Right atrium auricular region (tissue), 2 donors: ENCODE data around the gene EPC1. TPM values are rescaled to one million over a fixed set of nuclear protein-coding genes. Genes with fewer than 3 reads are reported as not detected.

Experiments
- DNase-seq: peaks from one replicate; pipeline ENCODE4 v3.0.0-alpha.2; 2019; ENCODE audit warnings: low spot score
- H3K27ac ChIP-seq, 2 donors: fragments of 200-600 bp; sonication (generic); 1 replicate in 1 of 2; 2 replicates in 1 of 2; pipeline ENCODE4 v1.5.1; 2016 to 2019
- H3K27me3 ChIP-seq, 2 donors: fragments of 200-600 bp; sonication (generic); one replicate each; pipeline versions ENCODE4 v1.5.1 to v1.6.0; 2017 to 2019
- H3K36me3 ChIP-seq: fragments of 200-600 bp; sonication (generic); one replicate; pipeline ENCODE4 v1.5.1; 2016
- H3K4me1 ChIP-seq, 2 donors: fragments of 200-600 bp; sonication (generic); one replicate each; pipeline versions ENCODE4 v1.5.1 to v1.6.0; 2017 to 2019
- H3K4me3 ChIP-seq, 2 donors: fragments of 200-600 bp; sonication (generic); 1 replicate in 1 of 2; 2 replicates in 1 of 2; pipeline ENCODE4 v1.5.1; 2017 to 2019; ENCODE audit warnings: mild to moderate bottlenecking in 1 of 2, moderate library complexity in 1 of 2
- H3K9me3 ChIP-seq, 2 donors: fragments of 200-600 bp; sonication (generic); one replicate each; pipeline ENCODE4 v1.5.1; 2019
- total RNA-seq, 2 donors: library from RNA; depleted of rRNA; stranded (reverse); fragments of >200 nt; gene quantifications; one replicate each; pipeline ENCODE4 v1.1.0, GENCODE V29; 2016
- TF ChIP-seq, protein P1 (sequence below), 2 donors: fragments of 200-600 bp; sonication (generic); IDR thresholded peaks; one replicate each; pipeline ENCODE4 v1.5.1; 2019; ENCODE audit warnings: antibody characterized with exemption in 2 of 2

Gene EPC1
- total RNA-seq, 2 donors from 2014 or later: 19.5 to 20.1 TPM

DNA sequence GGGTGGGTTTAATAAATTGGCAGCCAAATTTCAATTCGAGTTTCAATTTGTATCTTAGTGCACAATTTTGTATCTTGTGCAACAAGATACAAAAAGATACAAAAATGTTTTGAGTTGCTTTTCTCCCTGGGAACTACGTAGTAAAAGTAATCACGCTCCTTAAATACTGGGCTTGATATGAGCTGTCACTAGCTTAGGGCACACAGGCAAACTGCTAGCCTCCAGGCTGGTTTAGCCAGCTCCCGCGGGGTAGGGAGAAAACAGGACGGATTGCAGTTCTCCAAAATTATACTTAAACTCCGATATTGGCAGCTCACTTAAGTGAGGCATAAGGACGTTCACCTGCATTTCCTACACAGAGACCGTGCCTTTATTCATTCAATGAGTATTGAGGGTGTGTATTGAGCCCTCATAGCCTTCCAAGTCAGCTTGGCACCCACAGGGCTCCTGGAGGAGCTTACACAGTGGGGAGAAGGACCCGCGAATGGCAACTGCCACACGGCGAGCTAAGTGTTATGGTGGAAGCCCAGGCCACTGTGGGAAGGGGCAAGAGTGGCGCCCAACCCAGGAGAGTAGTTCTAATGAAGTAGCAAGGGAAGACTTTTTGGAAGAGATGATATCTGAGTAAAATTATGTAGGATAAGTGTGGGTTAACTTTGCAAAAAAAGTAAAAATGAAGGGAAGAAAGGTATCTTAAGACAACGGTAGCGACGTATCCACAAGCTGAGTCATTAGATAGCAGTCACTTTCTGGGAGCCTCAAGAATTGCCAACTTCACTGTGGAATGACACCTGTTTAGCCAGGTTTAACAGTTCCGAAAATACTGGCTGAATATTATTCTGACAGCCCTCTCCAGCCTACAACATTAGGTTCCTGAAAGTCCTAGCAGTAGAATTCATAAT, 1.6 kb upstream of the EPC1 start:
- Histone ChIP-seq H3K4me1 (peaks cover 0 to 39% of the 10 kb centered on the region in 2 donors), H3K9me3 (no peaks in the 10 kb centered on the region), H3K27me3 (no peaks in the 10 kb centered on the region), H3K4me3 (no peak overlapping the region), H3K27ac (no peak overlapping the region), H3K36me3 (no peaks in the 10 kb centered on the region)
- TF ChIP-seq, protein P1, sequence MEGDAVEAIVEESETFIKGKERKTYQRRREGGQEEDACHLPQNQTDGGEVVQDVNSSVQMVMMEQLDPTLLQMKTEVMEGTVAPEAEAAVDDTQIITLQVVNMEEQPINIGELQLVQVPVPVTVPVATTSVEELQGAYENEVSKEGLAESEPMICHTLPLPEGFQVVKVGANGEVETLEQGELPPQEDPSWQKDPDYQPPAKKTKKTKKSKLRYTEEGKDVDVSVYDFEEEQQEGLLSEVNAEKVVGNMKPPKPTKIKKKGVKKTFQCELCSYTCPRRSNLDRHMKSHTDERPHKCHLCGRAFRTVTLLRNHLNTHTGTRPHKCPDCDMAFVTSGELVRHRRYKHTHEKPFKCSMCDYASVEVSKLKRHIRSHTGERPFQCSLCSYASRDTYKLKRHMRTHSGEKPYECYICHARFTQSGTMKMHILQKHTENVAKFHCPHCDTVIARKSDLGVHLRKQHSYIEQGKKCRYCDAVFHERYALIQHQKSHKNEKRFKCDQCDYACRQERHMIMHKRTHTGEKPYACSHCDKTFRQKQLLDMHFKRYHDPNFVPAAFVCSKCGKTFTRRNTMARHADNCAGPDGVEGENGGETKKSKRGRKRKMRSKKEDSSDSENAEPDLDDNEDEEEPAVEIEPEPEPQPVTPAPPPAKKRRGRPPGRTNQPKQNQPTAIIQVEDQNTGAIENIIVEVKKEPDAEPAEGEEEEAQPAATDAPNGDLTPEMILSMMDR (IDR thresholded peaks at IDR 0.05): no peak
- no peak for DNase-seq

DNA sequence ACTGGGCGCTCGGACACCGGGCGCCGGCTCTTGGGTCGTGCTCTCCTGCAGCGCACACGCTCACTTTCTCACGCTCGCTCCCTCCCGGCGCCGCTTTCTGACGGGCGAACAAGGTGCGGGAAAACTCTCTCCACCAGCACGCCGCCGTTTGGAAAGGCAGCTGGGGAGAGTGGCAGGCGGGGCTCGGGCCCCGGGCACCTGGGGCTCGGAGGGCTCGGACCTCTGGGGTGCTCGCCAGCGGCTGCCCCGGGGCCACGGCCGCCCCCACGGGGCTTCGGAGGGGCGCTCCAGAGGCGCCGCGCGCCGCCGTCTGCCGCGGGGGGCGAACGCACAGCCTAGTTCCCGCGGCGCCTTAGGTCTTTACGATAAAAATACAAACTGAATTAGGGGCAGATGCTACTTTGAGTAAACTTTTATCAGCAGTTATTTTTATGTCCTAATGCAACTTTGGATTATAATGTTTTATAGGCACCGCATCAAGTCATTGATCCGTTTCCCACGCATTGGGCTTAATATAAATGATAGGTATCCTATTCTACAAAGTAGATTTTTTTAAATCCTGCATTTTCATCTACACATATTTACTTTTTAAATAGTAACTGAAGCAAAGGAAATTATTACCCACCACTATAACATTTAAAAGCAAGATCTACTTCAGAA, 535 bp upstream of the EPC1 start:
- H3K27me3 ChIP-seq: no peaks in the 10 kb centered on the region
- H3K4me3 ChIP-seq: peak overlapping the region; percentile 84 to 94
- no peaks in the 10 kb centered on the region for H3K36me3 ChIP-seq
- H3K9me3 ChIP-seq: no peaks in the 10 kb centered on the region
- TF ChIP-seq, protein P1 (IDR thresholded peaks at IDR 0.05): no peak
- DNase-seq: no peak
- peak overlapping the region; percentile 100 for H3K27ac ChIP-seq
- H3K4me1 ChIP-seq: peaks cover 0 to 46% of the 10 kb centered on the region in 2 donors

DNA sequence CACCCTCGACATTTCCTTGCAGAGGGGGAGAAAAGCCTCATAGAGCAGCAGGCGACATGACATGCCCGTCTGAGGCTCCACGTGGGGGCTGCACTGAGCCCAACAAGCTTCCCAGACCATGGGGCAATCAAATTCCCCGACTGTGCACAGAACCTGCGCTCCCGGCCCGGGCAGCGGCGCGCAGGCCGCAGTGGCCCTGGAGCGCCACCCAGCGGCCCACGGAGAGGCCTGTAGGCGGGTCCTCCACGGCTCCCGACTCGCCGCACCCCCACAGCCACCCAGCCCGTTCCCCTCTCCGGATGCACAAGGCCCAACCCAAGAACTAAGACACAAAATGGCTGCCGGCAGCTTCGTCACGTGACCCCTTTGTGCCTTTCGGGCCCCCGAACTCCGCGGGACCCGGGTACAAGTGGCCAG, 816 bp downstream of the EPC1 start:
- Histone ChIP-seq H3K27ac (peak overlapping the region; percentile 100), H3K27me3 (no peaks in the 10 kb centered on the region), H3K36me3 (no peaks in the 10 kb centered on the region), H3K4me3 (peak overlapping the region; percentile 84 to 94), H3K4me1 (peaks cover 0 to 58% of the 10 kb centered on the region in 2 donors), H3K9me3 (no peaks in the 10 kb centered on the region)
- peak; percentile 95 for DNase-seq
- TF ChIP-seq, protein P1 (IDR thresholded peaks at IDR 0.05): peak; percentile 97

DNA sequence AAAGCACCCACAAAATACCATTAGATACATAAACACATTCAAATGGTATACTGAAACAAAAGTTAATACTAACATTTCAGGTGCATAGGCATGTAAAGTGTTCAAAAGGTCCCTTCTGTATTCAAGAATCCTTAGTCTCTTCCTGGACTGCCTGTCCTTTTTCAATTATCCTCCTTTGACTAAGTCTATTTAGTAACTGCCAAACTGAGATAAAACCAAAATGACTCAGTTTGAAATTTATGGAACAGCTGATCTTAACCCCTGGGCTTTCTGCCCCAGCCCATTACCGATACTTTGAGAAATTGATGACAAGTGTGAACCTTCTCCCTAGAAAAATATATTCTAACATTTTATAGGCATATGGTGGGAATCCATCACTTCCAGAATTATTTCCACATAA, 5.4 kb downstream of the EPC1 start:
- peaks cover 0 to 82% of the 10 kb centered on the region in 2 donors for H3K4me1 ChIP-seq
- TF ChIP-seq, protein P1 (IDR thresholded peaks at IDR 0.05): no peak
- no peak overlapping the region for H3K4me3 ChIP-seq
- no peak for DNase-seq
- H3K9me3 ChIP-seq: no peaks in the 10 kb centered on the region
- no peaks in the 10 kb centered on the region for H3K36me3 ChIP-seq
- H3K27ac ChIP-seq: peak overlapping the region in 1 of 2 donors; percentile 22
- no peaks in the 10 kb centered on the region for H3K27me3 ChIP-seq

DNA sequence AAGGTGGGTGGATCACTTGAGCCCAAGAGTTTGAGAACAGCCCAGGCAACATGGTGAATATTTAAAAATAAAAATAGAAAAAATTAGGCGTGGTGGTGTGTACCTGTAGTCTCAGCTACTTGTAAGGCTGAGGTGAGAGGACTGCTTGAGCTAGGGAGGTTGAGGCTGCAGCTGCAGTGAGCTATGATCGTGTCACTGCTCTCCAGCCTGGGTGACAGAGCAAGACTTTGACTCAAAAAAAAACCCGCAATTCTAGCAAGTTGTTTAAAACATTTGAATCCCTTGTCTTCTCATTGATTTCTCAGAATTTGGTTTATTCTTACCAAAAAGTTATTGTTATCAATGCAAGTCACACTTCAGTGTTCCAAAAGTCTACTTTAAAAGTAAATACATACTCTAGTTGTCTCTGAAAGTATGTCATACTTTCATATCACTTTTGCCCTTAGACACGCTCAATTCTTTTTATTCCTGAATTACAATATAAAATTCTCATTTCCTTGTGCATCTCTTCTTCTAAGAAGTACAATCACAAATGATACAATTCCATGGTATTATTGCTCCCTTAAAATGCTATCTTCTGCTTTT, 6.3 kb downstream of the EPC1 start:
- no peaks in the 10 kb centered on the region for H3K36me3 ChIP-seq
- H3K4me3 ChIP-seq: no peak overlapping the region
- no peaks in the 10 kb centered on the region for H3K9me3 ChIP-seq
- TF ChIP-seq, protein P1 (IDR thresholded peaks at IDR 0.05): no peak
- H3K27me3 ChIP-seq: no peaks in the 10 kb centered on the region
- peaks cover 0 to 89% of the 10 kb centered on the region in 2 donors for H3K4me1 ChIP-seq
- no peak for DNase-seq
- no peak overlapping the region for H3K27ac ChIP-seq
